Prostate gland (tissue), 2 donors: ENCODE data around the gene BTBD9. TPM values are rescaled to one million over a fixed set of nuclear protein-coding genes. Genes with fewer than 3 reads are reported as not detected.

ENCODE experiments used
- DNase-seq: peaks from one replicate; pipeline ENCODE4 v3.0.0-alpha.2; 2019; ENCODE audit warnings: low spot score
- H3K27ac ChIP-seq, 2 donors: fragments of 200-600 bp; sonication (generic); 2 replicates each; pipeline ENCODE4 v1.5.1; 2017 to 2019
- H3K27me3 ChIP-seq: fragments of 200-600 bp; sonication (generic); replicated peaks from 2 replicates; pipeline ENCODE4 v1.5.1; 2019; ENCODE audit not compliant: insufficient read depth
- H3K36me3 ChIP-seq, 2 donors: fragments of 200-600 bp; sonication (generic); 1 replicate in 1 of 2; 2 replicates in 1 of 2; pipeline versions ENCODE4 v1.5.1 to v1.8.1; 2017 to 2019
- H3K4me1 ChIP-seq: fragments of 200-600 bp; sonication (generic); replicated peaks from 2 replicates; pipeline ENCODE4 v1.5.1; 2019
- H3K4me3 ChIP-seq, 2 donors: fragments of 200-600 bp; sonication (generic); 2 replicates each; pipeline ENCODE4 v1.5.1; 2017 to 2019
- H3K9me3 ChIP-seq: fragments of 200-600 bp; sonication (generic); 2 replicates; pipeline ENCODE4 v1.5.1; 2017
- POLR2A ChIP-seq: fragments of 450-650 bp; IDR thresholded peaks from one replicate; pipeline ENCODE4 v1.6.1; 2016; ENCODE audit warnings: antibody characterized with exemption, mild to moderate bottlenecking
- POLR2AphosphoS5 ChIP-seq: sonication (generic); formaldehyde crosslinking; IDR thresholded peaks from one replicate; pipeline ENCODE4 v1.6.1; 2017; ENCODE audit warnings: antibody characterized with exemption
- WGBS: methylation state at CpG from one replicate; pipeline ENCODE4 v1.1.5; 2018; 5-methylcytosine and 5-hydroxymethylcytosine counted together
- intact Hi-C: fragments of 100-400 bp; cut with DNase I; formaldehyde crosslinking; loops from one replicate; pipeline ENCODE4 v1.14.2; 2022
- total RNA-seq, 2 donors: library from RNA; depleted of rRNA; stranded (reverse); fragments of >200 nt; gene quantifications; one replicate each; pipeline ENCODE4 v1.1.0, GENCODE V29; 2016
- TF ChIP-seq, protein P1 (sequence below), 4 experiments: fragments of 200-600 bp in 2 of 4; fragments of 450-650 bp in 2 of 4; sonication (generic) in 2 of 4; IDR thresholded peaks; 1 replicate in 3 of 4; 2 replicates in 1 of 4; pipeline ENCODE4 v1.5.1; 2016 to 2019; ENCODE audit warnings: antibody characterized with exemption in 4 of 4, mild to moderate bottlenecking in 2 of 4, moderate library complexity in 2 of 4

BTBD9 gene
- total RNA-seq, 2 donors from 2014 or later: 11.2 to 17.4 TPM

DNA sequence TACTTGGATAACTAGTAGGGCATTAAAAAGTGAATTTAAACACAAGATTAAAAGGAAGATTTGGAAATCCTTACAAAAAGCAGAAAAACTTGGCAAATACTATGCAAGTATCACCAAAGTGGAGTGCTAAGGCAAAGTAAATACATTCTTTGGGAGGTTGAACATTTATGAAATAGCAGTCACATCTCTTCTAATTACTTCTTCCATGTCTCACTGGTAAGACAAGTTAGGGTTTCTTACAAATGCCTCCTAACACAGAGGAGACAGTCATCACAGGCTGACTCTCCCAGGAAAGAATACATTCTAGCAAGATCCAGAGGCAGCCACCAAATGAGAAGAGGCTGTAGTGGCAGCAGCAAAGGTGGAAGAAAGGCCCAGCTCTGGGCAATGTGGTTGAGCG is 298.2 kb downstream of the BTBD9 start:
- WGBS: 100% methylated on average over 1 of the region's 1 CpG
- TF ChIP-seq POLR2AphosphoS5 (no peak), POLR2A (no peak)
- TF ChIP-seq, protein P1, sequence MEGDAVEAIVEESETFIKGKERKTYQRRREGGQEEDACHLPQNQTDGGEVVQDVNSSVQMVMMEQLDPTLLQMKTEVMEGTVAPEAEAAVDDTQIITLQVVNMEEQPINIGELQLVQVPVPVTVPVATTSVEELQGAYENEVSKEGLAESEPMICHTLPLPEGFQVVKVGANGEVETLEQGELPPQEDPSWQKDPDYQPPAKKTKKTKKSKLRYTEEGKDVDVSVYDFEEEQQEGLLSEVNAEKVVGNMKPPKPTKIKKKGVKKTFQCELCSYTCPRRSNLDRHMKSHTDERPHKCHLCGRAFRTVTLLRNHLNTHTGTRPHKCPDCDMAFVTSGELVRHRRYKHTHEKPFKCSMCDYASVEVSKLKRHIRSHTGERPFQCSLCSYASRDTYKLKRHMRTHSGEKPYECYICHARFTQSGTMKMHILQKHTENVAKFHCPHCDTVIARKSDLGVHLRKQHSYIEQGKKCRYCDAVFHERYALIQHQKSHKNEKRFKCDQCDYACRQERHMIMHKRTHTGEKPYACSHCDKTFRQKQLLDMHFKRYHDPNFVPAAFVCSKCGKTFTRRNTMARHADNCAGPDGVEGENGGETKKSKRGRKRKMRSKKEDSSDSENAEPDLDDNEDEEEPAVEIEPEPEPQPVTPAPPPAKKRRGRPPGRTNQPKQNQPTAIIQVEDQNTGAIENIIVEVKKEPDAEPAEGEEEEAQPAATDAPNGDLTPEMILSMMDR (IDR thresholded peaks at IDR 0.05): no peak
- Histone ChIP-seq H3K36me3 (no peaks in the 10 kb centered on the region), H3K4me3 (no peak overlapping the region), H3K9me3 (no peaks in the 10 kb centered on the region), H3K27ac (no peak overlapping the region), H3K27me3 (no peaks in the 10 kb centered on the region), H3K4me1 (no peaks in the 10 kb centered on the region)
- intact Hi-C loops: no loop called here
- DNase-seq: no peak

DNA sequence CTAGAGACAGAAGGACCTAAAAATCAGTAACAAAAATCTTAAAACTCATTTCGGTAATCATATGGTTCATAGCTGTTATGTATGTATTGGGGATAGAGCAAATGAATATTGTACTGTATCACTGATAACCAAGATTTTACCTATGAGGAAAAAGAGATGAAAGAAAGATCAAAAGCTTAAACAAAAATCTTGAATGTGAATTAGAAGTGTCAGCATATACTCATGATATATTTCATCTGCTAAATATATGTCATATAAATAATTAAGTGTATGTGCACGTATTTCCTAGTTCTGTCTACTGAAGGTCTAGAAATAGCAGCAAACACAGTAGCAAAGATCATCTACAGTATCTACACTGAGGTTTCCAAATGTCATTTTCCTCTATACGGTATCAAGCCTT is 299.8 kb downstream of the BTBD9 start:
- no peaks in the 10 kb centered on the region for H3K9me3 ChIP-seq
- intact Hi-C loops: no loop called here
- no peak overlapping the region for H3K4me3 ChIP-seq
- no peaks in the 10 kb centered on the region for H3K4me1 ChIP-seq
- no peak for DNase-seq
- H3K27me3 ChIP-seq: no peaks in the 10 kb centered on the region
- no peaks in the 10 kb centered on the region for H3K36me3 ChIP-seq
- 88% methylated on average over 3 of the region's 3 CpGs for WGBS
- TF ChIP-seq, protein P1 (IDR thresholded peaks at IDR 0.05): no peak
- TF ChIP-seq POLR2AphosphoS5 (no peak), POLR2A (no peak)
- no peak overlapping the region for H3K27ac ChIP-seq

DNA sequence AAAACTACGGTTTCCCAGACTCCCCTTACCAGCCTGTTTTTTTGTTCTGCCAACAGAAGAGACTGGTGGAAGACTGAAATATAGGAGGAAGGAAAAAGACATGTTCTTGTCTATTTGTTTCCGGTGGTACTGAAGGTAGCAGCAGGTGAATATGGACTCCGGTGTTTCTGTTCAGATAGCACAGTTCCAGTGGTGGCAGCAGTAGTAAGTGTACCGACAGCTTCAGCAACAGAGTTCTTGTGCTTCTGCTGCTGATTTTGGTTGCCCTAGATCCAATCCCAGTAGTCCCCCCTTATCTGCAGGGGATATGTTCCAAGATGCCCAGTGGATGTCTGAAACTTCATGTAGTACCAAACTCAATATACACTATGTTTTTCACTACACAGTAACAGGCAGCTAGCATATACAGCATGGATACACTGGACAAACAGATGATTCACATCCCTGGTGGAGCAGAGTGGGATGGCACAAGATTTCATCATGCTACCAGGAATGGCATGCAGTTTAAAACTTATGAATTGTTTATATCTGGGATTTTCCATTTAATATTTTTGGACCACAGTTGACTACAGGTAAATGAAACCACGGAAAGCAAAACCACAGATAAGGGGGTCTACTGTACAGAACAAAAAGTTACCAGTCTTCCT is 301.8 kb downstream of the BTBD9 start:
- DNase-seq: no peak
- intact Hi-C loops: no loop called here
- 98% methylated on average over 5 of the region's 5 CpGs for WGBS
- no peaks in the 10 kb centered on the region for H3K4me1 ChIP-seq
- no peaks in the 10 kb centered on the region for H3K27me3 ChIP-seq
- no peaks in the 10 kb centered on the region for H3K9me3 ChIP-seq
- H3K36me3 ChIP-seq: no peaks in the 10 kb centered on the region
- TF ChIP-seq POLR2AphosphoS5 (no peak), POLR2A (no peak)
- TF ChIP-seq, protein P1 (IDR thresholded peaks at IDR 0.05): no peak
- H3K27ac ChIP-seq: no peak overlapping the region
- H3K4me3 ChIP-seq: no peak overlapping the region

GRCh38 chr6:38336922-38337321 is 302.8 kb downstream of the BTBD9 start:
- WGBS: 83% methylated on average over 1 of the region's 1 CpG
- H3K4me3 ChIP-seq: no peak overlapping the region
- H3K27me3 ChIP-seq: no peaks in the 10 kb centered on the region
- intact Hi-C loops: no loop called here
- H3K9me3 ChIP-seq: no peaks in the 10 kb centered on the region
- no peak for DNase-seq
- TF ChIP-seq POLR2A: no peak
- TF ChIP-seq, protein P1 (IDR thresholded peaks at IDR 0.05): no peak
- TF ChIP-seq POLR2AphosphoS5: no peak
- H3K36me3 ChIP-seq: no peaks in the 10 kb centered on the region
- no peaks in the 10 kb centered on the region for H3K4me1 ChIP-seq
- H3K27ac ChIP-seq: no peak overlapping the region

- Histone ChIP-seq H3K9me3 (no peaks in the 10 kb centered on the region), H3K4me3 (no peak overlapping the region), H3K27ac (no peak overlapping the region), H3K27me3 (no peaks in the 10 kb centered on the region), H3K36me3 (no peaks in the 10 kb centered on the region), H3K4me1 (no peaks in the 10 kb centered on the region)
- WGBS: 82% methylated on average over 1 of the region's 1 CpG
- intact Hi-C loops: no loop called here
- DNase-seq: no peak
- TF ChIP-seq POLR2AphosphoS5: no peak
- TF ChIP-seq, protein P1 (IDR thresholded peaks at IDR 0.05): no peak
- no peak for TF ChIP-seq POLR2A
Measured at GRCh38 chr6:38326837-38327236, 312.9 kb downstream of the BTBD9 start.
